Tibial artery (tissue), 4 donors: ENCODE measurements around the gene NCKAP5.

Experiments
- DNase-seq, 2 donors: peaks; one replicate each; pipeline ENCODE4 v3.0.0-alpha.2; 2019
- H3K27ac ChIP-seq, 2 donors: fragments of 200-600 bp; sonication (generic) in 1 of 2; 1 replicate in 1 of 2; 2 replicates in 1 of 2; pipeline ENCODE4 v1.5.1; 2018 to 2019; ENCODE audit warnings: mild to moderate bottlenecking in 1 of 2
- H3K27me3 ChIP-seq, 2 donors: fragments of 200-600 bp; sonication (generic) in 1 of 2; one replicate each; pipeline versions ENCODE4 v1.5.1 to v1.6.0; 2016 to 2019
- H3K36me3 ChIP-seq, 3 donors: fragments of 200-600 bp; sonication (generic) in 2 of 3; one replicate each; pipeline ENCODE4 v1.5.1; 2016 to 2019; ENCODE audit warnings: mild to moderate bottlenecking in 2 of 3
- H3K4me1 ChIP-seq, 4 donors: fragments of 200-600 bp; sonication (generic) in 2 of 4; 1 replicate in 3 of 4; 2 replicates in 1 of 4; pipeline ENCODE4 v1.5.1; 2016 to 2019
- H3K4me3 ChIP-seq, 2 donors: fragments of 200-600 bp; sonication (generic) in 1 of 2; 1 replicate in 1 of 2; 2 replicates in 1 of 2; pipeline ENCODE4 v1.5.1; 2018 to 2019; ENCODE audit warnings: mild to moderate bottlenecking in 2 of 2
- H3K9me3 ChIP-seq, 3 donors: fragments of 200-600 bp; sonication (generic) in 1 of 3; one replicate each; pipeline ENCODE4 v1.5.1; 2016 to 2019
- intact Hi-C: fragments of 100-400 bp; cut with DNase I; formaldehyde crosslinking; loops from one replicate; pipeline ENCODE4 v1.15.0; 2023; ENCODE audit warnings: low total_unique reads
- TF ChIP-seq, protein P1 (sequence below), 2 experiments: fragments of 200-600 bp in 1 of 2; fragments of 450-650 bp in 1 of 2; IDR thresholded peaks; one replicate each; pipeline ENCODE4 v1.5.1; 2017 to 2019; ENCODE audit warnings: antibody characterized with exemption in 2 of 2, mild to moderate bottlenecking in 1 of 2, moderate library complexity in 1 of 2

NCKAP5 gene

DNA sequence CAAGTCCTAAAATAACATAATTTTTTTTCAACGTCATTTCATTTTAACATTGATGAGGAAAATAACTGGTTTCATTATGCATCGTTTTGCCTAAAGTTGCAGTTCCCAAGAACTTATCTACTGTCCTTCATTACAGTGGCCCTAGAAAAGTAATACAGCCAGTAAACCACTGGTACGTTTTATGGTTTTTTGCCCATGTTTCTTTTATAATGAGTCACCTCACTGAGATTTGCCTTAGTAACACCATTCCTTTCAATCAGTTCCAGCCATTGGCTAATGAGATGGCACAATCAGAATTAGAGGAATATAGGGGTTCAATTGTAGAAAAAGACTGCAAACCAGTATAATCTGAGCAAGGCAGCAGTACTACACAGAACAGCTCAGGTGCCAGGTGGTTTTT is 475.7 kb downstream of the NCKAP5 start:
- DNase-seq: no peak
- Histone ChIP-seq H3K4me3 (no peak overlapping the region), H3K9me3 (no peaks in the 10 kb centered on the region), H3K36me3 (no peaks in the 10 kb centered on the region), H3K27me3 (no peaks in the 10 kb centered on the region), H3K4me1 (no peaks in the 10 kb centered on the region), H3K27ac (no peak overlapping the region)
- TF ChIP-seq, protein P1, sequence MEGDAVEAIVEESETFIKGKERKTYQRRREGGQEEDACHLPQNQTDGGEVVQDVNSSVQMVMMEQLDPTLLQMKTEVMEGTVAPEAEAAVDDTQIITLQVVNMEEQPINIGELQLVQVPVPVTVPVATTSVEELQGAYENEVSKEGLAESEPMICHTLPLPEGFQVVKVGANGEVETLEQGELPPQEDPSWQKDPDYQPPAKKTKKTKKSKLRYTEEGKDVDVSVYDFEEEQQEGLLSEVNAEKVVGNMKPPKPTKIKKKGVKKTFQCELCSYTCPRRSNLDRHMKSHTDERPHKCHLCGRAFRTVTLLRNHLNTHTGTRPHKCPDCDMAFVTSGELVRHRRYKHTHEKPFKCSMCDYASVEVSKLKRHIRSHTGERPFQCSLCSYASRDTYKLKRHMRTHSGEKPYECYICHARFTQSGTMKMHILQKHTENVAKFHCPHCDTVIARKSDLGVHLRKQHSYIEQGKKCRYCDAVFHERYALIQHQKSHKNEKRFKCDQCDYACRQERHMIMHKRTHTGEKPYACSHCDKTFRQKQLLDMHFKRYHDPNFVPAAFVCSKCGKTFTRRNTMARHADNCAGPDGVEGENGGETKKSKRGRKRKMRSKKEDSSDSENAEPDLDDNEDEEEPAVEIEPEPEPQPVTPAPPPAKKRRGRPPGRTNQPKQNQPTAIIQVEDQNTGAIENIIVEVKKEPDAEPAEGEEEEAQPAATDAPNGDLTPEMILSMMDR (IDR thresholded peaks at IDR 0.05): no peak
- intact Hi-C loops: no loop called here

DNA sequence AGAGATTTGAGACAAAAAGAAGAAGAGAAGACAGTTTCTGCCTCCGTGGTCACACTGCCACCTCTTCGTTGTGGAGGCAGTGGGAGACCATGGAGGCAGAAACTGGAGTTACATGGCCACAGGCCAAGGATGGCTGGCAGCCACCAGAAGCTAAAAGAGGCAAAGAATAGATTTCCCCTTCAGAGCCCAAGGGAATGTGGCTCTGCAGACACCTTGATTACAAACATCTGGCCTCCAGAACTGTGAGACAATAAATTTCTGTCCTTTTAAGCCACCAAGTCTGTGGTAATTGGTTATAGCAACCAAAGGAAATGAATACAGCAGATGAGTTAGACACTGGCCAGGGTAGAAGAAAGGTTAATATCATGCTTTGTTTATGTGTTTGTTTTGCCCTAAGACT is 477.9 kb downstream of the NCKAP5 start:
- no peak overlapping the region for H3K27ac ChIP-seq
- intact Hi-C loops: no loop called here
- no peaks in the 10 kb centered on the region for H3K36me3 ChIP-seq
- no peaks in the 10 kb centered on the region for H3K9me3 ChIP-seq
- H3K27me3 ChIP-seq: no peaks in the 10 kb centered on the region
- no peaks in the 10 kb centered on the region for H3K4me1 ChIP-seq
- no peak for DNase-seq
- H3K4me3 ChIP-seq: no peak overlapping the region
- TF ChIP-seq, protein P1 (IDR thresholded peaks at IDR 0.05): no peak

DNA sequence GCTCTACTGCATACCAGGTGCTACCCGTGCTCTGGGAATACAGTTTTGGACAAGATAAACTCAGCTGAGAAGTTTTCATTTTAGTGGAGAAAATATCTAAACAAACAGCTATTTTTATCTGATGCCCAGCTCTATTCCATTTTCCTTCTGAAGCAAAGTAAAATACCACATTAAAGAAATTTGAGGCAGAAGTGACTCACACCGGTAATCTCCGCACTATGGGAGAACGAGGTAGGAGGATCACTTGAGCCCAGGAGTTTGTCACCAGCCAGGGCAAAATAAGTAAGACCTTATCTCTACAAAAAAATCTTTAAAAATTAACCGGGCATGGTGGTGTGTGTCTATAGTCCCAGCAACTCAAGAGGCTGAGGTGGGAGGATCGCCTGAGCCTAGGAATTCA is 482.1 kb downstream of the NCKAP5 start:
- Histone ChIP-seq H3K27ac (no peak overlapping the region), H3K9me3 (no peaks in the 10 kb centered on the region), H3K4me3 (no peak overlapping the region), H3K4me1 (no peaks in the 10 kb centered on the region), H3K27me3 (no peaks in the 10 kb centered on the region), H3K36me3 (no peaks in the 10 kb centered on the region)
- TF ChIP-seq, protein P1 (IDR thresholded peaks at IDR 0.05): no peak
- DNase-seq: no peak
- intact Hi-C loops: no loop called here

DNA sequence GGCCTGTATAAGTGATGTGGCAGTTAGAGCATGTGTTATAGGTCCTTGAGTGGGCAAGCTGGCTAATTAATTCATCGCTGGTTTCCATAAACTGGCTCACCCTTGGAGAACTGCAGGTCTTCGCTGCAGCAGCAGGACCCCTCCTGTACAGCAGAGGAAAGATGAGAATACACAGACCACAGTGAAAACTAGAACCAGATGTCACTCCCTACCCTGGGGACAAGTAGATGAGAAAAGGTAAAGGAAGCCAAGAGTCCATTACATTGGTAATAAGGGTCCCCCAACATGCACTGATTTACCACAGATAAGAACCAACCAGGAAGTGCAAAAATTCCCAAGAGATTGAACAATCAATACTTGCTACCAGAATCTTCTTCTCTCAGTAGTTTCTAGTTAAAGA is 482.6 kb downstream of the NCKAP5 start:
- H3K4me1 ChIP-seq: no peaks in the 10 kb centered on the region
- H3K9me3 ChIP-seq: no peaks in the 10 kb centered on the region
- no peak for DNase-seq
- H3K4me3 ChIP-seq: no peak overlapping the region
- intact Hi-C loops: no loop called here
- H3K36me3 ChIP-seq: no peaks in the 10 kb centered on the region
- TF ChIP-seq, protein P1 (IDR thresholded peaks at IDR 0.05): no peak
- H3K27me3 ChIP-seq: no peaks in the 10 kb centered on the region
- no peak overlapping the region for H3K27ac ChIP-seq

DNA sequence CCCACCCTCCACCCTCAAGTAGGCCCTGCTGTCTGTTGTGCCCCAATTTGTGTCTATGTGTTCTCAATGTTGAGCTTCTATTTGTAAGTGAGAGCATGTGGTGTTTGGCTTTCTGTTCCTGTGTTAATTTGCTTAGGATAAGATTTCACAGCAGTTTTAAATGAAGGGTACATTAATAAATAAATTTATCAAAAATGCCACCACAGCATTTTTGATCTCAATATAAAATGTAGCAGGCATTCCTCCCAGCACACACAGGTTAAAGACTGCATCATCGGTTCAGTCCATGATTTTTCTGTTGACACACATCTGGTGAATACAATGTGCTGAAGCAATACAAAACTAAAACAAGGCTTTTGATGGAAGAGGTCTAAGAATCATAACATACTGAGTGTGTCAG is 486.2 kb downstream of the NCKAP5 start:
- H3K4me3 ChIP-seq: no peak overlapping the region
- no peak for DNase-seq
- no peaks in the 10 kb centered on the region for H3K36me3 ChIP-seq
- H3K4me1 ChIP-seq: no peaks in the 10 kb centered on the region
- TF ChIP-seq, protein P1 (IDR thresholded peaks at IDR 0.05): no peak
- H3K27ac ChIP-seq: no peak overlapping the region
- no peaks in the 10 kb centered on the region for H3K9me3 ChIP-seq
- intact Hi-C loops: no loop called here
- no peaks in the 10 kb centered on the region for H3K27me3 ChIP-seq

DNA sequence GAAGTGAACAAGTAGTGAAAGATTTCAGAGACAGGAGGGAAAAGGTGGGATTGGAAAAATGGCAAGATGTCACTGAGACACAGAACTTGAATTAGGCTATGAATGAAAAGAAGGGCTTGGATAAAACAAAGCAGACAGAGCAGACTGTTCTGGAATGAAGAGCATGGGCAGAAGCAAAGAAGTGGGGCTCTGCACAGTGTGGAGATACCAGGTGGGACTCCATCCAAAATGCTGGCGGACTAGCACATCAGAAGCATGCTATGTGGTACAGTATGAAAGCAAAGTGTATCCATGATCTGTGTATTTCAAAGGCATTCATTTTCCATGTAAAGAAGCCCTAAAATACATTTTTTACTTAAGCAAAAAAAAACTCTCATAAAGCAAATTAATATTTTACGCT is 487.4 kb downstream of the NCKAP5 start:
- no peak overlapping the region for H3K27ac ChIP-seq
- no peaks in the 10 kb centered on the region for H3K4me1 ChIP-seq
- intact Hi-C loops: no loop called here
- H3K4me3 ChIP-seq: no peak overlapping the region
- no peaks in the 10 kb centered on the region for H3K27me3 ChIP-seq
- no peaks in the 10 kb centered on the region for H3K36me3 ChIP-seq
- TF ChIP-seq, protein P1 (IDR thresholded peaks at IDR 0.05): no peak
- no peaks in the 10 kb centered on the region for H3K9me3 ChIP-seq
- DNase-seq: no peak
